A549 treated with ZK216348 at 1 μM for 4 hours (cell line): ENCODE measurements around the gene GMFB. TPM values are rescaled to one million over a fixed set of nuclear protein-coding genes. Genes with fewer than 3 reads are reported as not detected.

Experiments used
- total RNA-seq: library from RNA; stranded (reverse); fragments of 200-300 nt; extraction: Qiagen RNA extraction; gene quantifications from 5 replicates; pipeline ENCODE4 v1.2.3, GENCODE V29; 2022; ENCODE audit warnings: low read depth

GMFB gene
- 34.8 to 87.3 TPM (median 41.8 TPM) in 5 replicates for total RNA-seq

GRCh38 chr14:54488646-54489317 is at the start of gene GMFB:
GMFB (minus strand) TSS chr14:54488980; CDS start chr14:54488927, 53 bp downstream.

GRCh38 chr14:54509546-54510501 is 21.0 kb upstream of the GMFB start, which contains the start of gene CGRRF1:
CGRRF1 (plus strand) TSS chr14:54509906; CDS start chr14:54509960, 54 bp downstream.

GRCh38 chr14:54440873-54441868 is 47.6 kb downstream of the GMFB start, which contains the start of gene CNIH1:
CNIH1 (minus strand) TSS chr14:54441374; CDS start chr14:54441327, 47 bp downstream.

Other genes starting within 250 kb of the GMFB start
- gene CDKN3, start 92.0 kb downstream of the GMFB start, total RNA-seq = 68.2 to 96.1 TPM (median 76.8 TPM) in 5 replicates
- 209 to 360 TPM (median 245 TPM) in 5 replicates for gene CNIH1, start 47.6 kb downstream of the GMFB start, total RNA-seq
- 15.2 to 22.2 TPM (median 18.0 TPM) in 5 replicates for gene CGRRF1, start 20.9 kb upstream of the GMFB start, total RNA-seq
- 7.6 to 9.9 TPM (median 8.8 TPM) in 5 replicates for gene SAMD4A, start 78.1 kb upstream of the GMFB start, total RNA-seq